Stimulated activated CD8-positive, alpha-beta memory T cell treated with anti-CD3 and anti-CD28 coated beads, Interleukin-12 subunit alpha, Interleukin-12 subunit beta, amount 100 ng/mL, for 1 hour (primary cell): ENCODE data around the gene RRAGD.
"Not testable (repeated sequence)": the region's sequence is repeated elsewhere in the genome, so short reads cannot be mapped to it uniquely, and the experiment has no call there.

Source experiments
- DNase-seq: peaks from one replicate; pipeline ENCODE4 v3.0.0-alpha.2; 2020; ENCODE audit warnings: low read depth

The RRAGD gene

DNA sequence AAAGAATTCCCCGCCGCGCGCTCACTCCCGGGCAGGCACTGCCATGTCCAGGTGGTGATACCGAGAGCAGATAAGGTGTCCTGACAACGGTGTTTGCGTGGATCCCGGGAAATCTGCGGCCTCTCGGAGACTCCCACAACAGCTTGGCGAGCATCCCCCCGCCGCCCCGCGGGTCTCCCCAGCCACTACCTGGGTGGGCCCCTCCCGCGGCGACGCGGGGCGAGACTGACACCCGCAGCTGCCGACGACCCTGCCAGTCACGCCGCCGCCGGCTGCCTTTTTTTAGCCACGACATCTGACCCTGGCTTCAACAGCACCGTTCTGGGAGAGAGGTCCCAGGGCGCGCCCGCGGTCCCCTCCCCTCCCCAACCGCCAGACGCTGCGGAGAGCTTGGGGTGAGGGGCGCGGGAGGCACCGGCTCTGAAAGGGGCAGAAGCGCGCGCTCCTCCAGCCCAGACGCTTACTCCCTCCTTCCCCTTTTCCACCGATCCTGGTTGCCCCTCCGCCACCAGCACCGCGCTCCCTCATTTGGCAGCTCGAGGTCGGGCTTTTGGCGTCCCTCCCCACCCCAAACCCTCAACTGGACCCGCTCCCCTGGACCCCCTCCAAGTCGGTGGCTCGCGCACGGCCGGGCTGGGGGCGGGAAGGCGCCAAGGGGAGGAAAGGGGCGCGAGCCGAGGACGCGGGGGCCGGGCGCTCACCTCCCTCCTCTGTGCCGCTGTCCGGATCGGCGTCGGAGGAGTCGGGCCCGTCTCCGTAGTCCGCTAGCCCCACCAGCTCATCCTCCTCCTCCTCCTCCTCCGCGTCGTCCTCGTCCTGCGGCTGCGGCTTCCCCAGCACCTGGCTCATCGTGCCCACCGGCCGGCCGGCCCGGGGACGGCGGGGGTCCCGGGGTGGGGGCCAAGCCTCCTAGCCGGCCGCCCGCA lies 665 bp downstream of the RRAGD start:
- no peak for DNase-seq

DNA sequence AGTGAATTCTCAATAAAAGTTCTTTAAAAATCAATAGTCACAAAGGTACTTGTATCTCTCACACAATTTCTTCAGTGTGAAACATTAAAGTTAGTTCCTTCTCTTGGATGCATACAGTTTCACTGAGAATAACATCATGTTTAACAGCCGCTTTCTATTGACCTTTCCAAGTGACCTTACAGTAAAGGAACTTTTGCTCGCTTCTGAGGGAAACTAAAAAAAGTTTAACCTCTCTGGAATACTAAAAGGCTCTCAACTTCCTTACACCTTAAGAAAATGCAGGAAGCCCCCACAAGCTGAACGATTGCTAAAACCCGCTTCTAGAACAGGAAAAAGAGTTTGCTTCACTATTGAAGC lies 1.3 kb downstream of the RRAGD start:
- DNase-seq: no peak

DNA sequence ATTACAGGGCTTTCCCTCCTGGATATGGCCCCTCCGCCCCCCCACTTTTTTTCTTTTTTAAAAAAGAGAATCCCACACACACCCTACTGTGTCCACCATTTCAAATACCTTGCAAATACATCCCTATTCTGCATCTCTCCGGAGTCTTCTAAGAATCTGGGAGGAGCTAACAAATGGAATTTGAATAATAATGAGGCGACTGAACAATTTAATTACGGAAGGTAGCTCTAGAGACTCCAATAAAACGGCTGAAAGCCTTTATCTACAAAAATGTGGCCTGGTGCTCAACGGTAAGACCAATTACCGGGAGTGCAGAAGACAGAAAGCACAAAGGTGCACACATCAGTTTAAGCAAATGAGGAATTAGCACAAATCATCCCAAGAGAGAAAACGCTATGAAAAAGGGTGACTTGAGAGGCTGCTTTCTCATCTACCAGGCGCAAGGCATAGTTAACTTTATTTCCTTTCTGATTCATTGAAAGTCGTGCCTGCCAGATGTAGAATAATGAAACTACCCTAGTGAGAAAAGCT lies 1.8 kb downstream of the RRAGD start:
- DNase-seq: no peak

DNA sequence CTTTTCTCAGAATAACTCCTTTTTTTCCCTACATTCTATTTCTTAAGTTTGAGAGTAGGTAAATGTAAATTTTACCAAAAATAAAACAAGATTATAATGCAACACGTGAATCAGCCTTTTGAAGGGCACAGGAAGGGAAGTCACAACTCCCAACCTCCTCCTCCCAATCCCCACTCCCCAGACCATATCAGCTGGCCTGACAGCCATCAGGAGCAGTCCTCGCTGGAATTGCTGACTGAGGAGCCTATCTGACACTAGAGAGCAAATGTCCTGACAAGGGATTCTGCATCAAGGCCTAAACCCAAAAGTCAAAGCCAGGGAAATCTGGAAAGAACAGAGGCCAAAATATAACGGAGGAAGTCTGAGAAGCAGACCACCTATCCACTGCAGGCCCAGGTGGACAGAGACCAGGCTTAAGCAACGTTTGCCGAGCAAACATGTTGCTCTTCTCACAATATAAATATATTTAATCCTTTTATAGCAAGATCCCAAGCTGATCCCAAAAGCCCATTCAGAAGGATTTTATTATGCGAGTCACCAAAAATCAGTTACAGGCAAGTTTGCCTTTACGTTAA lies 2.5 kb downstream of the RRAGD start:
- DNase-seq: no peak

DNA sequence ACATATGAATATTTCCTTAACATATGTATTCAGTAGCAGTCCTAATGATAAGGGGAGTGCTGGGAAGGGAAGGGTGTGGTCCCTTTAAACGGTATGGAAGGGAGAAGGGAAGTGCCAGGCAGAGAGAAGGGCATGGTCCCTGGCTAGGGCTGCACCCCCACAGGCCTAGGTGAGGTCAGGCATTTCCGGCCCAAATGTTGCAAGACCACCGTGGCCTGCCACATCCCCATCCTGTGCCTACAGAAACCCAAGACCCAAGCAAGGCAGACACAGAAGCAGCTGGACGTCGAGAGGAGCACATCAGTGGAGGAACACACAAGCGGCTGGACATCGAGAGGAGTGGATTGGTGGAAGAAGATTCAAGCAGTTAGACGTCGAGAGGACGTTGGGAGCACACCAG lies 5.9 kb downstream of the RRAGD start:
- DNase-seq: no peak

DNA sequence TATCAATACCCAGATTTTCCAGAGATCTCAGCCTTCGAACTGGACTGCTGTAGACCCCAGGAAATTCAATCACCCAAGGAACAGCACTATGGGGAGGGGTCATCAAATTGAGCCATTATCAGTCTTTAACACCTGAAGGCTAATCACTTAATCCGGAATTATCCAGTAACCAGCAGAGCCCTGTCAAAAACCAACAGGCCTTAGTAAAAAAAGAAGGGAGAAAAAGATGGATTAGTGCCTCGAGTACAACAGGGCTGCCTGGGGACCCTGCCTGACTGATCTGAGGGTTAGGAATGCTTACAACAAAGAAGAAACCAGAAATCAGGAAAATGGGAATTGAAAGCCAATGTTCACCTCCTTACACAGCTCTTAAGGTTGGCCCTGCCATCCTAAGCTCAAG lies 7.6 kb downstream of the RRAGD start:
- no peak for DNase-seq

DNA sequence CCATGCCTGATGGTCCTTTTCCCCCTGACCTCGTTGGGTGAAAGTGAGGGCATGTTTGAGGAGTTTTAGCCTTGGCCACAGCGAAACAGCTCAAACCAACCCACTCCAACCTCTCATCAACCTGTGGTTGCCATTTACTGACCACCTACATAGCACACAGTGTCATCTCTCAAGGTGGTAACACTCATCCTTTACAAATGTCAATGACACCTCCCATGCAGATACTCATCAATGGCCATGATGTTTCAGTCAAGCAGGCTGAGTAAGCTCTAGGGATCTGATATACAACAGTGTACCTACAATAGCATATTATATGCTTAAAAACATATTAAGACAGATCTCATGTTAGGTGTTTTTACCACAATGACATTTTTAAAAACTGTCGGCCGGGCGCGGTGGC lies 9.3 kb downstream of the RRAGD start:
- no peak for DNase-seq

DNA sequence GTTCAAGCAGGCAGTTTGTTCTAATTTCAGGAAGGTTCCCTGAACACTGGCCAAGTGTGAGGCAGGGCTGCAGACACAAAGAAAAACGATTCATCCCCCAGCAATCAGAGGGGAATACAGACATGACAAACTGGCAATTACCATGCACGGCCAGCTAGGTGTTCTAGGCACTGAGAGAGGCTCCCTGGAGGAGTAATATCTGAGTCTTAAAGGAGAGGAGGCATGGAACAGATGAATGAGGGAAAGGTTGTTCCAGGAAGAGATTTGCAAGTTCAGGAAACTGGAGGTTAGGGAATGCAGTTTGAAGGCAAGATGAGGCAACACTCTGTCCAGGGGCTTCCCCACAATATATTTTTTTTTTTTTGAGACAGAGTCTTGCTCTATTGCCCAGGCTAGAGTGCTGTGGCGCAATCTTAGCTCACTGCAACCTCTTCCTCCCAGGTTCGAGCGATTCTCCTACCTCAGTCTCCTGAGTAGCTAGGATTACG lies 11.1 kb downstream of the RRAGD start:
- DNase-seq: no peak

DNA sequence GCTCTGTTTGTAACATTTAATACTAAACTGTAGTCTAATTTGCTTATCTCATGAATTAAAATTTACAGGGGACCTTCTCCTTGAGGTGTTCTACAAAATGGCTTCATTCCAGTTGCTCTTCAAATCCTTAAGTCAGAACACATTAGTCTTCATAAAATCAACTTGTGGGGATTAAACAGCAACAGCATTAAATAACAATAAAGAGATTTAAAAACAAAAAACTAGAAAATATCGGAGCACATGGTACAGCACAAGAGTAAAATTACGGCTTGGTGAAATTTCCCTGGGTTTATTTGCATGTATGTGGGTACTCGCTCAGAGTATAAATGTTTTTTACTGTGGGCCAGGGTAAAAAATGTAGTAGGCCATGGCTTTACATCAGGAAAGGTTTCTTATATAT lies 12.0 kb downstream of the RRAGD start:
- DNase-seq: no peak

DNA sequence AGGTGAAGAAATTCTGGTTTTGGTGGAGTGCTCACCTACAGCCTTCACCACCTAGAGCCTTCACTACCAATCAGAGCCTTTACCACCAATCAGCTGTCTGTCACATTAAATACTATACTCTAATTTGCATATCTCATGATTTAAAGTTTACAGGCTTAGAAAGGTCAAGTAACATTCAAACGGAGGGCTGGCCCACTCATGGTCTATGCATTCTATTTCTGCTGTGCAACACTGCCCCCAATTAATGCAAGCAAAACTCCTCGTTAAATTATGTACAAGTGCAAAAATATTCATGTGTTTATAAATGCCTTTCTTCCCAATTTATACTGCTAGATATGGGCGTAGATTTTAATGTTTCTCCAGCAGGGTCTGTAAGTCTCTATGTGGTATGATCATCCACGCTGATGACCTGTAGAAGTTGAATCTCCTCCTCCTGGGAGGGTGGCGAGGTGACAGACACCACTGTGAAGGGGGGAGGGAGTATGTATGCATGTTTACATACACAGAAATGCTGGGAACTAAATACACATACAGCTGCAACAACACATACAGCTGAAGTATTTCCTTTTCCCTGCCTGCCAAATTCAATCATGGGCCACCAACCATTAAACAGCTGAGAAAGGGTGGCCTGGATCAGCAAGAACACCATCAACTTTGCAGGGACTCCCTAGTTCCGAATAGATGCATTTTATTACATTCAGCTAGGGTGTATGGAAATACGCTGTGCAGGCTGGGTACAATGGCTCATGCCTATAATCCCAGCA lies 13.1 kb downstream of the RRAGD start:
- DNase-seq: no peak

DNA sequence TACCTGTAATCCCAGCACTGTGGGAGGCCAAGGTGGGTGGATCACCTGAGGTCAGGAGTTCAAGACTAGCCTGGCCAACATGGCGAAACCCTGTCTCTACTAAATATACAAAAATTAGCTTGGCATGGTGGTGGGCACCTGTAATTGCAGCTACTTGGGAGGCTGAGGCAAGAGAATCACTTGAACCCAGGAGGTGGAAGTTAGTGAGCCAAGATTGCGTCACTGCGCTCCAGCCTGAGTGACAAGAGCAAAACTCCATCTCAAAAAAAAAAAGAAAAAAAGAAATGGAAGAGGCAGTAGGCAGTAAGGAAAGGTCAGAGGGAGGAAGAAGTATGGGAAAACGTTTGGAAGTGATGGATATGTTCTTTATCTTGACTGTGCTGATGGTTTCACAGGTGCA lies 14.2 kb downstream of the RRAGD start:
- not testable (repeated sequence) for DNase-seq

DNA sequence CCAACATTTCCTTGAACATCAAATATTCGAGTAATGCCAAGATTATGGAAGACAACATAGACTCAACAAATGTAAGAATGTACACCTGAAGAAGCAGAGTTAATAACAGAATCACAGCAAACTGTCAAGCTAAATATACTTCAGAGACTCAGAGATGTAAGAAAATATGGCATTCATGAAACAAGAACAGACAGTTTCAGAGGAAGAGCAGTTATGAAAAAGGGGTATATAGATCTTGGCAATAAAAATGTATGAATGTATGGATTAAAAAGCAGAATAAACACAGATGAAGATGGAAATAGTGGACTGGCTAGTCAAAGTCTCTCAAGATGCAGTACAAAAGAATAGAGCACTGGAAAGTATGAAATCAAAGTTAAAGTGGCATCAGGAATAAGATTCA lies 18.4 kb downstream of the RRAGD start:
- no peak for DNase-seq

DNA sequence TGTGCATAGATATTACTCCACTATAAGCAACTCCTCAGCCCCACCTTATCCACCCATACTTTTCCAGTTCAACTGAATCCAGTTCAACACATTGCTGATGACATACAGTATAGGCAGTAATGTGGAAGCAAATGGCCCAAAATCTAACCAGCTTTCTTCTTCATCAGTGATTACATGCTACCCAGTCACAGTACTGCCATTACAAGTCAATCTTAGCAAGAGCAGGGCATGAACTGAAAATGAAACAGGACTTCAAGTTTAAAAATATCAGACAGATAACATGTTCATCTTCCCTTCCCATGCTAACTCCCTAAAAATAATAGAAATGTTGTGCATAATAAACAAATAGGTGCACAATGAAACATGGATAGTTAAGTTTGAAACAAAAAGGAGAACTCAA lies 19.2 kb downstream of the RRAGD start:
- no peak for DNase-seq

DNA sequence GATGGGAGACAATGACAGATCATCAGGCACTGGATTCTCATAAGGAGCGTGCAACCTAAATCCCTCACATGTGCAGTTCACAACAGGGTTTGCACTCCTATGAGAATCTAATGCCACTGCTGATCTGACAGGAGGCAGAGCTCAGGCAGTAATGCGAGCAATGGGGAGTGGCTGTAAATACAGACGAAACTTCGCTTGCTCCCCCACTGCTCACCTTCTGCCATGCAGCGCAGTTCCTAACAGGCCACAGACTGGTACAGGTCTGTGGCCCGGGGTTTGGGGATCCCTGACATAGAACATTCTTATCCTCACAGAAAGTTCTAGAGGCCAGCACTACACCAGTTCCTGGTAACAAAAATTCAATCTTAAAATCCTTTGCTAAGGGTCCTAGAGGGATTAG lies 23.2 kb downstream of the RRAGD start:
- no peak for DNase-seq

DNA sequence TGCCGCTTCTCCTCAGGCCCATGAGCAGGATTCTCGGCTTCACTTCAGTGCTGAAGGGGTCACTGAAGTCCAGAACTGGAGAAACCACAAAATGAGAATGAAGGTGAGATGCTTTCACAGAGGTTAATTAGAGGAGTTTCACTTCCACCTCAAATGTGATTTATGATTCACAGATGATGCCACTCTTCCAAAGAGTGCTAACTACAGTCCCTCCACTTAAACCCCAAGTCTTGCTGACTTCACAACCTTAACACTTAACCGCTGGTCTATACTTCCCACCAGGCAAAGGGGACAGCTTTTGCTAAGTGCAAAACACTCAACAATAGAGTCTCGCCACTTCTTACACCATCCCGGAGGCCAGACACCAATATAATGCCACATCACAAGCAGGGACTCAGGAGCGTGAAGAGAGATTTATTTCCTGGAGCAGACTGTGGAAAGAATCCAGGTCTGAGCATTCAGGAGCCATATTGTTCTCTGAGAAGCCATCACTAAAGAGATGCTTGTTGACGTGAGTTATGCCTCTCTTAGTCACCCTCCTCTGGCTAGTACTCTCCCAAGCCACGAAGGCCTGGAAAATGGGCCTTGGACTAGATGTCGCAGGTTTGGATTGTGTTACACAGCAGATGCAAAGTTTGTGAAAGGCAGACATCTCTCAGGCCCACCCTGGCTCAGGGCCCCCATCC lies 24.4 kb downstream of the RRAGD start:
- DNase-seq: no peak

DNA sequence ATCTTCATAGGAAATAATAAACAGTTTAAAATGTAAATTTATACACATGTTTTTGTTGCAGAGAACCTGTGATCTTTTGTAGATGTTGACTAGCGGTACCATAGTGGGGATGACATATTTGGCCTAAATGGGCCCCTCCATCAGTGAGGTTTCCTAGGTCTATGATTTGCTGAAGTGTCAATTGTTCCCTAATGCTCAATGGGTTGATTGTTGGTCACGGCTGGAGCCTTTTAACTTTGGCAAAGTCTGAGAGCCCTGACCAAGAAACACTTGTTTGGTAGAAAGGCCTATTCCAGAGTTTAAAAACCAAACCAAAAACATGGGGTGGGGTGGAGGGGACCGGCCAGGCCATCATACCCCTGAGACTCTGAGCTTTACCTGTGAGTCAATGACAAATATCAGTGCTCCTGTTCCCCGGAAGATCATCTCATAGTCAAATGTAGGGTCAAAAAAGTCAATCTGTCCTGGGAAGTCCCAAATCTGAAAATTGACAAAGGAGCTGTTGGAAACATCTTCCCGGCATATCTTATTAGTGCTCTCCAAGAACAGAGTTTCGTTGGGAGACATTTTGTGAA lies 25.1 kb downstream of the RRAGD start:
- no peak for DNase-seq

DNA sequence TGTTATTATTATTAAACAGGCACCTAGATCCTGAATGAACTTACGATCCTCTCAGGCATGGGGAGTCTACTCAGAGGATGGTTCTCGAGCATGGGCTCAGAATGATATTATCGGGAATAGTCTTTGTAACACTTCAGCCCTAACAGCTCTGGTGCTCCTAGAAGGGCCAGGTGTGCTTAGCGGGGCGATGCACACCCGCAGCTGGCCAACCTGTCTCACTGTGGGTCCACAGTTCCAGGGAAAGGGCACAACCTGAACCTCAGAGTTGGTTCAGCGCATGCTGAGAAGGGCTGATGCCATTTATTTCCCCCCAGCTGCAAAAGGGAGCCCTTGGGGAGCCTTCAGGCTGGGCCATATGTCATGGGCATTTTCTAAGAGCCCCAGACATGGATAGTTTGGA lies 26.2 kb downstream of the RRAGD start:
- DNase-seq: no peak

DNA sequence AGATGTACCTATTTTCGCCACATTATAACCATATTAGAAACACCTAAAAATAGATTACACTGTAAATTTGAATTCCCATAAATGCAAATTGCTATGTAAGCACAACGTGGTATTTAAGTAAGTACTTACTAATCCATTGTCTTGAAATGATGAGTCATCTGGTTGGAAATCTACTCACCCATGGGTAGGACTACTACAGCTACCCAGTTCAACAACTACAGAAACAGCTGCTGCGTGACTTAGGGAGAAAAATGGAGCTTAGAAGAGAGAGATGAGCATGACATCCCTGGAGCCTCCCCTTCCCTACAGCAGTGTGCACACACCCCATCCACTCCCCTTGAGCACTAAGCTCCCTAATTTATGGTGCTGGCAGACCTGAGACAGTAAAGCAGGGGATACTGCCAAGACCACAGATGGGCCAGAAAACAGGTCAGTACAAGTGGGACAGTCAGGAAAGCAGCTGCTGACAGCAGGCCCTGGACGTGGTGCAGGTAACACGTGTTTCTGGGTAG lies 26.9 kb downstream of the RRAGD start:
- no peak for DNase-seq

DNA sequence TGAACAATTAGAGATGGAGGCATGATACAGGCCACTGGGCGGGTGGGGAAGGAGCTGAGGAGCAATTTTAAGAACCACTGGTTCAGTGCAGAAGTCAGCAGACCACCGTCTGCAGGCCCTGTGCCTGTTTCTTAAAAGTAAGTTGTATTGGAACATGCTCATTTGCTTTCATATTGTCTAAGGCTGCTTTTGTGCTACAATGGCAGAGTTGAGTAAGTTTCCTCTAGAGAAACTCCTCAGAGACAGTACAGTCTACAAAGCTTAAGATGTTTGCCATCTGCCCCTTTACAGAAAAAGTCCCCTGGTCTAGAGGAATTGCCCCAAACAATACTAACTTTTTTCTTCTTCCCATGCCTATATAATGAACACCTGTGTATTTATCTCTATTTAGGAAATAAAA lies 31.0 kb downstream of the RRAGD start:
- no peak for DNase-seq

DNA sequence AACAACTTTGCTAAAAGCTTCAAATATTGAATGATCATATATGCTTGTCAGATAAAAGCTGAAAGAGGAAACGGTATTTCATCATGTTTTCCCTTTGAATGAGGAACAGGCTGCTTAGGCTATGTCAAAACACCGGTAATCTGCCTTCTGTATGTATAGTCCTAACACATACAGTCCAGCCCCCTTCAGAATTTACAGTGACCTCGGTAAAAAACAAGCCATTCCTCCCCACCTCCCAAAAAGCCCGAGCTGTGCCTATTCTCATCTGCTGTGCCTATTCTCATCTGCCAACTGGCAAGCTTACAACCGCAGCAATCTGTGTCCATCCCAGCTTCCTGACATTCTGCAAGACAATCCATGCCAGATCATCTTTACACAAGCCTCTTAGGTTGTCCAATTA lies 32.8 kb downstream of the RRAGD start:
- no peak for DNase-seq

DNA sequence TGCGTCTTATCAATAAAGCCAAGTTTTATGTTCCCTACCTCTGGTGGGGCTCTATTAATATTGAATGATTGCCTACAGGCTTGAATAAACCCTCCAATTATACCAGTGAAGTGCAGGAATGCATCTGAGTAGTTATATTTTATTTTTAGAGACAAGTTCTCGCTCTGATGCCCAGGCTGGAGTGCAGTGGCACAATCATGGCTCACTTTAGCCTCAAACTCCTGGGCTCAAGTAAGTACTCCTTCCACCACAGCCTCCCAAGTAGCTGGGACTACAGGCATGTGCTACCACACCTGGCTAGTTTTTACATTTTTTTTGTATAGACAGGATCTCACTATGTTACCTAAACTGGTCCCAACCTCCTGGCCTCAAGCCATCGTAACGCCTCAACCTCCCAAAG lies 33.4 kb downstream of the RRAGD start:
- no peak for DNase-seq
